OCI-LY7 (cell line): ENCODE measurements around the gene SMIM44.

Source experiments
- EZH2phosphoT487 ChIP-seq: fragments of 200-600 bp; sonication (generic); IDR thresholded peaks from 2 replicates; pipeline ENCODE4 v1.6.1; 2018; ENCODE audit warnings: low read depth, borderline replicate concordance, mild to moderate bottlenecking, mixed run types, antibody characterized with exemption, low read length, moderate library complexity, mixed read lengths
- TF ChIP-seq, protein P1 (sequence below): fragments of 200-600 bp; sonication (generic); conservative IDR thresholded peaks from 2 replicates; pipeline ENCODE4 v1.5.1; 2014; ENCODE audit warnings: mild to moderate bottlenecking, antibody characterized with exemption, low read length, moderate library complexity, mixed read lengths

GRCh38 chr19:3518255-3518654 lies 35.0 kb upstream of the SMIM44 start:
- TF ChIP-seq, protein P1, sequence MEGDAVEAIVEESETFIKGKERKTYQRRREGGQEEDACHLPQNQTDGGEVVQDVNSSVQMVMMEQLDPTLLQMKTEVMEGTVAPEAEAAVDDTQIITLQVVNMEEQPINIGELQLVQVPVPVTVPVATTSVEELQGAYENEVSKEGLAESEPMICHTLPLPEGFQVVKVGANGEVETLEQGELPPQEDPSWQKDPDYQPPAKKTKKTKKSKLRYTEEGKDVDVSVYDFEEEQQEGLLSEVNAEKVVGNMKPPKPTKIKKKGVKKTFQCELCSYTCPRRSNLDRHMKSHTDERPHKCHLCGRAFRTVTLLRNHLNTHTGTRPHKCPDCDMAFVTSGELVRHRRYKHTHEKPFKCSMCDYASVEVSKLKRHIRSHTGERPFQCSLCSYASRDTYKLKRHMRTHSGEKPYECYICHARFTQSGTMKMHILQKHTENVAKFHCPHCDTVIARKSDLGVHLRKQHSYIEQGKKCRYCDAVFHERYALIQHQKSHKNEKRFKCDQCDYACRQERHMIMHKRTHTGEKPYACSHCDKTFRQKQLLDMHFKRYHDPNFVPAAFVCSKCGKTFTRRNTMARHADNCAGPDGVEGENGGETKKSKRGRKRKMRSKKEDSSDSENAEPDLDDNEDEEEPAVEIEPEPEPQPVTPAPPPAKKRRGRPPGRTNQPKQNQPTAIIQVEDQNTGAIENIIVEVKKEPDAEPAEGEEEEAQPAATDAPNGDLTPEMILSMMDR, result no peak
- TF ChIP-seq EZH2phosphoT487, result no peak
